Measurements from ENCODE around the gene BARX2.

BARX2 gene

DNA sequence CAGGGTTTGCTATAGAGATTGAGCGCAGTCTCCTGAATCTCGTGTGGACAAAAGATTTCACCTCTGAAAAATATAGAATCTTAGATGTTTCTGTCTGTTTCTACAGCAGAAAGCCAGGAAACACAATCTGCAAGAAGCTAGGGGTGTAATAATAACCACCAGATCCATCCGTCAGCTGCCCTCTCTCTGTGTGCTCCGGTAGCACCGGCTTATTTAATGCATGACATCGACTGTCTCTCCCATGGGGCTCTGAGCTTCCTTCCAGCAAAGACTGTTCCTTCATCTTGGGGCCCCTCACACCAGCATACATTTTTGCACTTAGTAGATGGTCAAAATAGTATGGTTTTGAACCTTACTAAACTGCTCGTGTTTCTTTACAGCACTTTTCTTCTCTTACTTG lies 20.2 kb downstream of the BARX2 start:
- TF ChIP-seq, protein P1, sequence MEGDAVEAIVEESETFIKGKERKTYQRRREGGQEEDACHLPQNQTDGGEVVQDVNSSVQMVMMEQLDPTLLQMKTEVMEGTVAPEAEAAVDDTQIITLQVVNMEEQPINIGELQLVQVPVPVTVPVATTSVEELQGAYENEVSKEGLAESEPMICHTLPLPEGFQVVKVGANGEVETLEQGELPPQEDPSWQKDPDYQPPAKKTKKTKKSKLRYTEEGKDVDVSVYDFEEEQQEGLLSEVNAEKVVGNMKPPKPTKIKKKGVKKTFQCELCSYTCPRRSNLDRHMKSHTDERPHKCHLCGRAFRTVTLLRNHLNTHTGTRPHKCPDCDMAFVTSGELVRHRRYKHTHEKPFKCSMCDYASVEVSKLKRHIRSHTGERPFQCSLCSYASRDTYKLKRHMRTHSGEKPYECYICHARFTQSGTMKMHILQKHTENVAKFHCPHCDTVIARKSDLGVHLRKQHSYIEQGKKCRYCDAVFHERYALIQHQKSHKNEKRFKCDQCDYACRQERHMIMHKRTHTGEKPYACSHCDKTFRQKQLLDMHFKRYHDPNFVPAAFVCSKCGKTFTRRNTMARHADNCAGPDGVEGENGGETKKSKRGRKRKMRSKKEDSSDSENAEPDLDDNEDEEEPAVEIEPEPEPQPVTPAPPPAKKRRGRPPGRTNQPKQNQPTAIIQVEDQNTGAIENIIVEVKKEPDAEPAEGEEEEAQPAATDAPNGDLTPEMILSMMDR (IDR thresholded peaks at IDR 0.05; ENCODE audit: control insufficient read depth, insufficient read depth, low read depth, low read length, missing control alignments) = no peak
- no peak for DNase-seq (ENCODE audit: low read depth)
- no peak overlapping the region for H3K4me3 ChIP-seq (ENCODE audit: control insufficient read depth, low read depth, low read length)

GRCh38 chr11:129396454-129396853 lies 20.8 kb downstream of the BARX2 start:
- H3K4me3 ChIP-seq (ENCODE audit: control insufficient read depth, low read depth, low read length) = no peak overlapping the region
- DNase-seq (ENCODE audit: low read depth) = no peak
- TF ChIP-seq, protein P1 (IDR thresholded peaks at IDR 0.05; ENCODE audit: control insufficient read depth, insufficient read depth, low read depth, low read length, missing control alignments) = no peak

DNA sequence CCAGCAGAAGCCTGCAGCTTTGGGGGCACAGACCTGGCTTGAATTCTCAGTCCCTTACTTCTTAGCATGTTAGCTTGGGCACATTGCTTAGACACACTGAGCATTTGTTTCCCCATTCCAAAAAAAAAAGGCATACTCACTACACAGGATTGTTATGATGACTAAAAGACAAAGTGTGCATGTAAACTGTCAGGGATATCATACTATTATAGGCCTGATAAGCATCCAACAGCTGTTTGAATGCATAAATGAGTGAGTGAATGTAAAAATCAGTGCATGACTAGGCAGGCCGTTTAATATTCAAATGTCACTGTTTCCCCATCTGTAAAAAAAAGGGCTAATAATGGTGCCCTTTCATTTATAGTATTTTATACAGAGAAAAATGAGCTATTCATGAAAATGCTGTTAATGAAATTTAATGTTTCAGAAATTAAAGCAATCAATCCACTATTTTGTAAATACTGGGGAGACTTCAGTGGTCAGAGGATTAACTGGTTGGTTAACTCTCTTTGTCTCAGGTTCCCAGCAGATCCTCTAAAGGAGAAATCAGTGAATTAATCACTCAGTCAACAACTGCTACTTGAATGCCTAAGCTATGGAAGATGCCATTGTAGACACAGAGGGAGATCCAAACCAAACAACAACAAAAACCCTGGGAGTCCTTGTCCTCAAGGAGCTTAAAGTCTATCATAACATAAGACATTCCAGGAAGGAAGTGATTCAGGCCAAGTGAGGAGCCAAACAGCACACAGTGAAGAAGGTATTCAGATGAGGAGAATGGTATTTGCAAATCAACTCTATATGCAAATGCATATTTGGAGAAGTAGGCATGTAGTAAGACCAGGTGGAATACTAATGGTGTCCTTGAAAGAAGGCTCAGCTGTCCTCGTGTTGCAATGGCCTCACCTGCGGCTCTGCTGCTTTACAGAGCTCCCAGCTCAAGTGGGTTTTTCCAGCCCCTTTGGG lies 26.8 kb downstream of the BARX2 start:
- TF ChIP-seq, protein P1 (IDR thresholded peaks at IDR 0.05; ENCODE audit: control insufficient read depth, insufficient read depth, low read depth, low read length, missing control alignments) = no peak
- H3K4me3 ChIP-seq (ENCODE audit: control insufficient read depth, low read depth, low read length) = no peak overlapping the region
- DNase-seq (ENCODE audit: low read depth) = no peak

GRCh38 chr11:129404731-129405130 lies 29.1 kb downstream of the BARX2 start:
- no peak for DNase-seq (ENCODE audit: low read depth)

GRCh38 chr11:129408865-129409444 lies 33.3 kb downstream of the BARX2 start:
- no peak overlapping the region for H3K4me3 ChIP-seq (ENCODE audit: control insufficient read depth, low read depth, low read length)
- TF ChIP-seq, protein P1 (IDR thresholded peaks at IDR 0.05; ENCODE audit: control insufficient read depth, insufficient read depth, low read depth, low read length, missing control alignments) = no peak

More at GRCh38 chr11:129404731-129405130, 29.1 kb downstream of the BARX2 start:
- no peak overlapping the region for H3K4me3 ChIP-seq (ENCODE audit: control insufficient read depth, low read depth, low read length)
- TF ChIP-seq, protein P1 (IDR thresholded peaks at IDR 0.05; ENCODE audit: control insufficient read depth, insufficient read depth, low read depth, low read length, missing control alignments) = no peak

DNA sequence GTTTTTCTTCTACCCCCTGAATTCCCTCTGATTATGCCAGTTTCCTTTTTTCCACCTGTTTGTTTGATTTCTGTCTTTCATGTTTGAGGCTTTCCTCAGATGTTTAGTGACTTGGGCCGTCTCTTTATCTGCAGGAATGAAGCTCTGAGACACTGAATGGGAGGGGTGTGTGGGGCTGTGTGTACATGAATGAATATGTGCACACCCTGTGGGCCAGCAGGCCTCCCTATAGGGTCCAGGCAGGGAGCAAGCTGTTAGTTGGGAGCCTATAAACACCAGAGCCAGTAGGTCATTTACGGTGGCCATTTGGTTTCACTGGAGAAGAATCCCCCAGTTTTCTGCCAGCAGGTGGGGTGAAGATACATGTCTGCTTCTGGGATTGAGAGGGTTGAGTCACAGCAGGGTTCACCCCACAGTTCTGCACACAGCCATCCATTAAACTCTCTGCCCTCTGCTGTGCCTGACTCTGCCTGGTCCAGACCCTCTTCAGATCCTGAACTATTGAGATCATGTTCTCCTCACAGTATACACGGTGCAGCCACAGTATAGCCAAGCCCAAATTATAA lies 34.8 kb downstream of the BARX2 start:
- DNase-seq (ENCODE audit: low read depth) = no peak
- TF ChIP-seq, protein P1 (IDR thresholded peaks at IDR 0.05; ENCODE audit: control insufficient read depth, insufficient read depth, low read depth, low read length, missing control alignments) = no peak
- H3K4me3 ChIP-seq (ENCODE audit: control insufficient read depth, low read depth, low read length) = no peak overlapping the region

More at GRCh38 chr11:129408865-129409444, 33.3 kb downstream of the BARX2 start:
- no peak for DNase-seq (ENCODE audit: low read depth)

Measured in AG09309 (cell line).